GM21367 (cell line): Measurements from ENCODE around the gene SIGLEC7.

Source experiments
- ATAC-seq: cut with Tn5 transposase; IDR thresholded peaks from one replicate; pipeline ENCODE4 v1.9.1; 2021; ENCODE audit not compliant: unreplicated experiment

The SIGLEC7 gene

GRCh38 chr19:51116736-51117286, 25.3 kb upstream of the SIGLEC7 start:
- no peak for ATAC-seq

- ATAC-seq, result no peak
Measured at GRCh38 chr19:51119101-51119500, 23.0 kb upstream of the SIGLEC7 start.

GRCh38 chr19:51119611-51120010, 22.5 kb upstream of the SIGLEC7 start:
- no peak for ATAC-seq

- no peak for ATAC-seq
Measured at GRCh38 chr19:51120160-51120559, 21.9 kb upstream of the SIGLEC7 start.

DNA sequence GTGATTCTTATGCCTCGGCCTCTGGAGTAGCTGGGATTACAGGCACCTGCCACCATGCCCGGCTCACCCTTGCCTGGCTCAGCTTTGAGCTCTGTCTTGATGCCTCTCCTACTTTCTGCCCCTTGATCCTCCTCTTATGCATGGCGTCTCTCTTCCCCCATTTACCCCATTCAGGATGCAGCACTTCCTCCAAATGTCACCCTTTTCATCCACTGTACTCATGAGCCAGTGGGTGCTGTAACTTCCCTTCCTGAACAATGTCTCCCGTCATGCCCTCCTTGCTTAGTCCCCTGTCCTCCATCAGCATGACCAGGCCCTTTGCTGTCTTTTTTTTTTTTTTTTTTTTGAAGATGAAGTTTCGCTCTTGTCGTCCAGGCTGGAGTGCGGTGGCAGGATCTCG, 20.8 kb upstream of the SIGLEC7 start:
- no peak for ATAC-seq

DNA sequence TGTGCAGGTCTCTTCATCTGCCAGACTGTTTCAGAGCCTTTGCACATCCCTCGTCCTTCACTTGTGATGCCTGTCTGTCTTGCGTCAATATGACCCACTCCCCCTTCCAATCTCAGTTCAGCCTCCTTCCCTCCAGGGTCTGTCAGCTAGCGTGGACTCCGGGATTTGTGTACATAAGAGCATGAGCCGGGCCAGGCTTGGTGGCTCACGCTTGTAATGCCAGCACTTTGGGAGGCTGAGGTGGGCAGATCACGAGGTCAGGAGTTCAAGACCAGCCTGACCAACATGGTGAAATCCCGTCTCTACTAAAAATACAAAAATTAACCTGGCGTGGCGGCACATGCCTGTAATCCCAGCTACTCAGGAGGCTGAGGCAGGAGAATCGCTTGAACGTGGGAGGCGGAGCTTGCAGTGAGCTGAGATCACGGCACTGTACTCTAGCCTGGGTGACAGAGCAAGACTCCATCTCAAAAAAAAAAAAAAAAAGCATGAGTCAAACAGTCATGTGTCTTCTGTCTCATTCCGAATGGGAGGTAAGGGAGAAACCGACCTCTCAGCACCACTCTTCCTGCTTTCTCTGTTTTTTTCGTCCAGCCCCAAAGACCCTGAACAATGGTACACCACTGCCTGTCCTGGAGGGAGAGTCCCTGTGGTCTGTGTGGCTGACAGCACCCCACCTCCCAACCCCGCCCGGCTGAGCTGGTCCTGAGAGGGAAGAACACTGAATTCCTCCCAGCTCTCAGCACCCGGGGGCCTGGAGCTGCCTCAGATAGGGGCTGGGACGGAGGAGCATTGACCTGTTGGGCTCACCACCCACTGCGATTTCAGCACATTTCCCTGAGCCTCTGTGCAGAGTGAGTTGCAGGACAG, 19.8 kb upstream of the SIGLEC7 start:
- no peak for ATAC-seq

GRCh38 chr19:51123381-51123800, 18.7 kb upstream of the SIGLEC7 start:
- no peak for ATAC-seq

GRCh38 chr19:51123802-51124201, 18.3 kb upstream of the SIGLEC7 start:
- no peak for ATAC-seq

GRCh38 chr19:51124216-51124615, 17.9 kb upstream of the SIGLEC7 start:
- no peak for ATAC-seq

DNA sequence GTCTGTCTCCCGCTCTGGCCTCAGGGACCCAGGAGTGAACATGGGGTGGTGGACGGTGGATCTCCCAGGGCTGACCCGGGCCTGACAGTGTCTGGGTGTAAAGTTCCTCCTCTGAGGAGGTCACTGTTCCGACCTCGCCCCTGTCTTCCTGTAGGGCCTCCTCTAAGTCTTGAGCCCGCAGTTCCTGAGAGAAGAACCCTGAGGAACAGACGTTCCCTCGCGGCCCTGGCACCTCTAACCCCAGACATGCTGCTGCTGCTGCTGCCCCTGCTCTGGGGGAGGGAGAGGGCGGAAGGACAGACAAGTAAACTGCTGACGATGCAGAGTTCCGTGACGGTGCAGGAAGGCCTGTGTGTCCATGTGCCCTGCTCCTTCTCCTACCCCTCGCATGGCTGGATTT, 17.4 kb upstream of the SIGLEC7 start, which contains the start of gene SIGLEC9:
SIGLEC9 (plus strand) TSS at position 178 of the 400 bp plus-strand sequence; CDS start at position 247, 69 bp downstream.
- no peak for ATAC-seq

DNA sequence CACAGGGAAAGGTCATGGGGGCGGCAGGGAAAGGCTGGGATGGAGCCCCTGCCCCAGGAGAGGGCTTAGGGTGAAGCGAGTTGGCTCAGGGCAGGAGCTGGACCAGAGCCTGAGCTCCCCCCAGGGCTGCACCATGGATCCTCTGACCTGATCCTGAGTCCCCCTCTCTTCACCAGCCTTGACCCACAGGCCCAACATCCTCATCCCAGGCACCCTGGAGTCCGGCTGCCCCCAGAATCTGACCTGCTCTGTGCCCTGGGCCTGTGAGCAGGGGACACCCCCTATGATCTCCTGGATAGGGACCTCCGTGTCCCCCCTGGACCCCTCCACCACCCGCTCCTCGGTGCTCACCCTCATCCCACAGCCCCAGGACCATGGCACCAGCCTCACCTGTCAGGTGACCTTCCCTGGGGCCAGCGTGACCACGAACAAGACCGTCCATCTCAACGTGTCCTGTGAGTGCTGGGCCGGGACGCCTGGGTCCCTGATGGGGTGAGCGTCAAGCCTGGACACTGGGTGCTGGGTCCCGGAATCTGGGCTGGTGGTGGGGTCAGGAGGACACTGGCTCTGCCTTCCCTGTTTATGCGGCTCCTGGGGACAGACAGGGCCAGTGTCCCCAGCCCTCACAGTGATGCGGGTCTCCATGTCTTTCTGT, 16.6 kb upstream of the SIGLEC7 start:
- ATAC-seq, result no peak

DNA sequence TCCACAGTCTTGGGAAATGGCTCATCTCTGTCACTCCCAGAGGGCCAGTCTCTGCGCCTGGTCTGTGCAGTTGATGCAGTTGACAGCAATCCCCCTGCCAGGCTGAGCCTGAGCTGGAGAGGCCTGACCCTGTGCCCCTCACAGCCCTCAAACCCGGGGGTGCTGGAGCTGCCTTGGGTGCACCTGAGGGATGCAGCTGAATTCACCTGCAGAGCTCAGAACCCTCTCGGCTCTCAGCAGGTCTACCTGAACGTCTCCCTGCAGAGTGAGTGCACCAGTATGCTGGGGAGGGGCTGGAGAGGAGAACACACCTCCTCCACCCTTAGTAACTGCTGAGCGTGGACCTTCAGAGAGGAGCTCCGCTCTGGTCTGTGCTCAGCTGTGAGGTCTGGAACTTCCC, 15.1 kb upstream of the SIGLEC7 start:
- no peak for ATAC-seq

DNA sequence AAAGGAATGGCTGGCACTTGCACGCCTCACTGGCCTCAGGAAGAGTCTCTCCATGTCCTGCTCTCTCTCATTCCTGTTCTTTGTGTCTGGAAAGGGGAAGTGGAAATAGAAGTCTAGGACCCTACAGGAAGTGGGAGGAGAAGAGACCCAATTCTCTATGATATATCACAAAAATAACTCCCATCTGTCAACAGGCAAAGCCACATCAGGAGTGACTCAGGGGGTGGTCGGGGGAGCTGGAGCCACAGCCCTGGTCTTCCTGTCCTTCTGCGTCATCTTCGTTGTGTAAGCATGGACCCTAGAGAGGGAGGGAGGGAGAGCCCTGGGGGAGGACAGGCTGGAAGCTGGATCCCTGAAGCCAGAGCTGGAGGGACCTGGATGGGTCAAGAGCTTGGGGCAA, 14.3 kb upstream of the SIGLEC7 start:
- no peak for ATAC-seq

- ATAC-seq, result no peak
Measured at GRCh38 chr19:51128227-51128626, 13.9 kb upstream of the SIGLEC7 start.

DNA sequence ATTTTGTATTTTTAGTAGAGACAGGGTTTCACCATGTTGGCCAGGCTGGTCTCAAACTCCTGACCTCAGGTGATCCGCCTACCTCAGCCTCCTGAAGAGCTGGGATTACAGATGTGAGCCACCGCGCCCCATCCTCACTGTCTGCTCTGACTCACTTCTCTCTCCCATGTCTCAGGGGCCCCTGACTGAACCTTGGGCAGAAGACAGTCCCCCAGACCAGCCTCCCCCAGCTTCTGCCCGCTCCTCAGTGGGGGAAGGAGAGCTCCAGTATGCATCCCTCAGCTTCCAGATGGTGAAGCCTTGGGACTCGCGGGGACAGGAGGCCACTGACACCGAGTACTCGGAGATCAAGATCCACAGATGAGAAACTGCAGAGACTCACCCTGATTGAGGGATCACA, 12.4 kb upstream of the SIGLEC7 start:
- ATAC-seq, result no peak

GRCh38 chr19:51131780-51132680, 10.1 kb upstream of the SIGLEC7 start:
- no peak for ATAC-seq

DNA sequence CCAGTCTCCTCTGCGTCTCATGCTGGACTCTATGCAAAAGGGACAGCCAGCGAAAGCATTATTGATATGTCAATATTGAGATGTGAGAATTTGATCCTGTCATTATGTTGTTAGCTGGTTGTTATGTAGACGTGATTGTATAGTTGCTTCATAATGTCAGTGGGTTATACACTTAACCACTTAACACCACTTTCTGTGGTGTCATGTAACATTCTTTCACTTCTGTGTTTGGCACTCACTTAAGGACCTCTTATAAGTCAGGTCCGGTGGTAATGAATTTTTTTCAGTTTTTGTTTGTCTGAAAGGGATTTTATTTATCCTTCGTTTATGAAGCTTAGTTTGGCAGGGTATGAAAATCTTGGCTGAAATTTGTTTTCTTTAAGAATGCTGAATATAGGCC, 7.1 kb upstream of the SIGLEC7 start:
- no peak for ATAC-seq

DNA sequence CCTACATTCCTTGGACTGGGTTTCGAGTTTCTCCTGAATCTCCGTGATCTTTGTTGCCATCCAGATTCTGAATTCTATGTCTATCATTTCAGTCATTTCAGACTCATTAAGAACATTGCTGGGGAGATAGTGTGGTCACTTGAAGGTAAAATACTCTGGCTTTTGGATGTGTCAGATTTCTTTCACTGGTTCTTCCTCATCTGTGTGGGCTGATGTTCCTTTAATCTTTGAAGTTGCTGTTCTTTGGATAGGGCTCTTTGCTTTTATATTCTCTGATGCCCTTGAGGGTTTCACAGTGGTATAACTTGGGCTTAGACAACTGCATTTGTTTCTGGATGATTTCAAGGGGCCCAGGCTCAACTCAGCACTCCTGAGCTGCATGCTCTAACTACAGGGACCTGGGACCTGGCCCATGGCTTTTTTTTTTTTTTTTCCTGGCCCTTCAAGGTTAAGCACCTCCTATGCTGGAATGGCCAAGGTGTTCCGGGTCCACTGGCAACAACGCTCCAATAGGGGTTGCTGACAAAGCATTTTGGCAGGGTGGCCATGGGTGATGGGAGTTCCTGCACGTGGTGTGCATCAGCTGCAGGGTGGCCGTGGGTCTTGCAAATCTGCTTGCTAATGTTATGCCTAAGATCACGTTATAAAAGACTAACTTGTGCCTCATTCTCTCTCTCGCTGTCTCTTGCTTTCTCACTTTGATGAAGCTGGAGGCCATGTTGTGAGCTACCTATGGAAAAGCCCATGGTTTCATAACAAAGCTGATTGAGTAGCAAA, 5.9 kb upstream of the SIGLEC7 start:
- no peak for ATAC-seq

- ATAC-seq, result no peak
Measured at GRCh38 chr19:51136851-51137551, 5.1 kb upstream of the SIGLEC7 start.
